Stimulated activated CD4-positive, alpha-beta T cell treated with anti-CD3 and anti-CD28 coated beads, TNF-alpha, amount 100 ng/mL, for 24 hours (primary cell): ENCODE data around the gene SPG7.
A peak's percentile ranks its signal among the peaks of the same experiment; 100 is the strongest.

Source experiments
- DNase-seq, 3 experiments: peaks; one replicate each; pipeline ENCODE4 v3.0.0-alpha.2; 2020; ENCODE audit warnings: low read depth in 3 of 3

The SPG7 gene

GRCh38 chr16:89599451-89599858, 91.3 kb downstream of the SPG7 start:
- peak in 1 of 3 experiments; percentile 29 for DNase-seq

GRCh38 chr16:89599902-89600301, 91.7 kb downstream of the SPG7 start:
- no peak for DNase-seq

- DNase-seq: no peak
Measured at GRCh38 chr16:89600427-89600826, 92.2 kb downstream of the SPG7 start.

GRCh38 chr16:89600956-89601355, 92.8 kb downstream of the SPG7 start:
- DNase-seq: no peak

GRCh38 chr16:89601906-89602272, 93.7 kb downstream of the SPG7 start:
- DNase-seq: no peak

GRCh38 chr16:89602273-89602951, 94.2 kb downstream of the SPG7 start:
- DNase-seq: peak; percentile 40 to 71 (median 58)

GRCh38 chr16:89602952-89603590, 94.9 kb downstream of the SPG7 start:
- no peak for DNase-seq

- DNase-seq: no peak
Measured at GRCh38 chr16:89604764-89605163, 96.6 kb downstream of the SPG7 start.

- no peak for DNase-seq
Measured at GRCh38 chr16:89605186-89605970, 97.2 kb downstream of the SPG7 start.

- DNase-seq: no peak
Measured at GRCh38 chr16:89606006-89606405, 97.8 kb downstream of the SPG7 start.
